Skeletal muscle satellite cell (primary cell): ENCODE data around the gene KIRREL3.

Experiments
- H3K27me3 ChIP-seq: 2 replicates; pipeline ENCODE4 v1.7.0; 2013; ENCODE audit warnings: low read length; ENCODE audit not compliant: control insufficient read depth, insufficient read depth
- H3K36me3 ChIP-seq: 2 replicates; pipeline ENCODE4 v1.7.0; 2013; ENCODE audit warnings: mild to moderate bottlenecking, control low read depth, low read length; ENCODE audit not compliant: insufficient read depth
- H3K4me1 ChIP-seq: 2 replicates; pipeline ENCODE4 v1.7.0; 2013; ENCODE audit warnings: low read length; ENCODE audit not compliant: control insufficient read depth, insufficient read depth
- H3K4me2 ChIP-seq: 2 replicates; pipeline ENCODE4 v1.7.0; 2013; ENCODE audit warnings: mild to moderate bottlenecking, low read length
- H3K4me3 ChIP-seq: 2 replicates; pipeline ENCODE4 v1.7.0; 2013; ENCODE audit warnings: low read length
- H3K9ac ChIP-seq: 2 replicates; pipeline ENCODE4 v1.7.0; 2013; ENCODE audit warnings: mild to moderate bottlenecking, low read depth, low read length, moderate library complexity
- H3K9me3 ChIP-seq: replicated peaks from 2 replicates; pipeline ENCODE4 v1.7.0; 2013; ENCODE audit warnings: mild to moderate bottlenecking, control low read depth, low read length

KIRREL3 gene

GRCh38 chr11:126817523-126818450 is 182.8 kb downstream of the KIRREL3 start:
- no peaks in the 10 kb centered on the region for H3K27me3 ChIP-seq
- no peak overlapping the region for H3K4me3 ChIP-seq
- H3K4me1 ChIP-seq = peaks cover 17% of the 10 kb centered on the region
- H3K4me2 ChIP-seq = no peak overlapping the region
- no peaks in the 10 kb centered on the region for H3K36me3 ChIP-seq
- H3K9me3 ChIP-seq = no peaks in the 10 kb centered on the region
- H3K9ac ChIP-seq = no peak overlapping the region

DNA sequence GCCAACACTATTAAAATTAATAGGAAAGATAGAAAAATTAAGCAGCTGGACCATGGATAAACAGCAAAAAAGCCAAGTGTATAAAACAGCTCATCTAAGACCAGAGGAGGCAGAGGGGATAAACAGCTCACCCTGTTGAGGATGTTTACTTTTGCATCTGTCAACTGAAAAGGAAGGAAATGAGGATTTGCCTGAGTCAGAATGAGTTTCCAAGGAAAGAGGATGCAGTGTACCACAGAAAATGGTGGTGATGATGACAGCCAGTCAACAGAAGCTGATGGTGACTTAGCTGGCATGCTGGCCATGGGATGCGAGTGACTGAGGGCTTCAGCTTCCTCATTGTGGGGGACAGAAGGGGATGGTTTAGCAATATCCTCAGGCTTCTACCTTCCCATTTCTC is 183.5 kb downstream of the KIRREL3 start:
- Histone ChIP-seq H3K4me3 (no peak overlapping the region), H3K9ac (no peak overlapping the region), H3K9me3 (no peaks in the 10 kb centered on the region), H3K27me3 (no peaks in the 10 kb centered on the region), H3K4me2 (no peak overlapping the region), H3K36me3 (no peaks in the 10 kb centered on the region), H3K4me1 (peaks cover 17% of the 10 kb centered on the region)

DNA sequence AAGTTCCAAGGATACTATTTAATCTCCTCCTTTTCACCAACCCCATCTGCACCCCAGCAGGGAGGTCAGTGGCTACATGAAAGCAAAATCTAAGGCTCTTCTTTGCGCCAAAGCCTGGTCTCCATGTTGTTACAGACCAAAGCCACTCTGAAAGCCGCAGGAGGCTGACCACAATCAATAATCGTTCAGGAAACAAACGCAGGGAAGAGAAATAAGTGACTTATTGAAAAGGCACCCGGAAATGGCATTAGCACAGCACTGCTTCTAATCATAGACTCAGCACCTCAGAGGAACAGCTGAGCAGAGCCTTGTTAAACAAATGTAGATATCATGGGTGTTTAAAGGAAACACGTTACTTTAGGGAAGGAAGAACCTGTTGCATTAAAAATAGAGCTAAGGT is 183.9 kb downstream of the KIRREL3 start:
- Histone ChIP-seq H3K4me1 (peaks cover 17% of the 10 kb centered on the region), H3K4me3 (no peak overlapping the region), H3K27me3 (no peaks in the 10 kb centered on the region), H3K9ac (no peak overlapping the region), H3K4me2 (no peak overlapping the region), H3K36me3 (no peaks in the 10 kb centered on the region), H3K9me3 (no peaks in the 10 kb centered on the region)

DNA sequence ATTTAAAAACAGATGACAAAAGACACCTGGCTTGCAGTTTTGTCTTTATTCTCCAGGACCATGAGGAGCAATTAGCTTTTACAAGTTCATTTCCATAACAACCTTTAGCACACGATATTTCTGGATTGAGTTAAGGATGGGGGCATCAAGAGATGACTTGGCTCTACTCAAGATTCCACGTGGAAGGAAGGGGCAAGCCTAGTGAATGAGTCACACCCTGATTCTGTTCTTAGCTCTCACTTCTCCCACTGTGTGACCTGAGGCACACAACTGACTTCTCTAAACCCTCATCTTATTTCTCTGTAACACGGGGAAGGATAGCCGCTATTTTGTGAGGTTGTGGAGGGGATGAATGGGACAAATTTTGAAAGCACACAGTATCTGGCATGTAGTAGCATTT is 185.5 kb downstream of the KIRREL3 start:
- no peaks in the 10 kb centered on the region for H3K36me3 ChIP-seq
- peaks cover 17% of the 10 kb centered on the region for H3K4me1 ChIP-seq
- H3K4me2 ChIP-seq = no peak overlapping the region
- H3K9me3 ChIP-seq = no peaks in the 10 kb centered on the region
- no peak overlapping the region for H3K9ac ChIP-seq
- H3K27me3 ChIP-seq = no peaks in the 10 kb centered on the region
- no peak overlapping the region for H3K4me3 ChIP-seq

- Histone ChIP-seq H3K4me2 (no peak overlapping the region), H3K27me3 (no peaks in the 10 kb centered on the region), H3K4me1 (no peaks in the 10 kb centered on the region)
Measured at GRCh38 chr11:126810776-126811175, 189.8 kb downstream of the KIRREL3 start.

GRCh38 chr11:126809514-126810289 is 190.9 kb downstream of the KIRREL3 start:
- no peaks in the 10 kb centered on the region for H3K9me3 ChIP-seq
- H3K9ac ChIP-seq = no peak overlapping the region
- H3K4me3 ChIP-seq = no peak overlapping the region
- no peaks in the 10 kb centered on the region for H3K27me3 ChIP-seq
- H3K36me3 ChIP-seq = no peaks in the 10 kb centered on the region
- H3K4me2 ChIP-seq = no peak overlapping the region
- no peaks in the 10 kb centered on the region for H3K4me1 ChIP-seq

More at GRCh38 chr11:126810776-126811175, 189.8 kb downstream of the KIRREL3 start:
- Histone ChIP-seq H3K36me3 (no peaks in the 10 kb centered on the region), H3K4me3 (no peak overlapping the region), H3K9ac (no peak overlapping the region), H3K9me3 (no peaks in the 10 kb centered on the region)

DNA sequence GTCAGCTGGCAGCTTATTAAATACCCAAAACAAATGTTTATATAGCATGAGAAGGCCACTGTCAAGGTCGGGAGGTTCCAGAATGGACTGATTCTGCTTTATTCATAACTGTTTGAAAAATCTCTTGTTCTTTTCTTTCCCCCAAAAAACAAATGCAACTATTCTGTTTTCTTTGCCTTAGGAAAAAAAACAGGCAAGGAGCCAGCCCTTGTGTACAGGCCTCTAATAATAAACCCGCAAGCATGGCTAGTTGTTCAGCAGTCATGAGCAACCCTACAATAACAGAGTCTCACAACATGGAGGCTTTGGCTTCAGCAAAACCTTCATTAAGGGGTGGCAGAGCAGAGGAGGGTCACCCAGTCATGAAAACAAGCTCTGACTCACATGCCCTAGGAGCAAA is 191.7 kb downstream of the KIRREL3 start:
- no peaks in the 10 kb centered on the region for H3K9me3 ChIP-seq
- no peak overlapping the region for H3K4me3 ChIP-seq
- no peak overlapping the region for H3K4me2 ChIP-seq
- no peak overlapping the region for H3K9ac ChIP-seq
- H3K27me3 ChIP-seq = no peaks in the 10 kb centered on the region
- H3K4me1 ChIP-seq = no peaks in the 10 kb centered on the region
- H3K36me3 ChIP-seq = no peaks in the 10 kb centered on the region

GRCh38 chr11:126808296-126808695 is 192.3 kb downstream of the KIRREL3 start:
- Histone ChIP-seq H3K4me3 (no peak overlapping the region), H3K4me2 (no peak overlapping the region), H3K36me3 (no peaks in the 10 kb centered on the region), H3K4me1 (no peaks in the 10 kb centered on the region), H3K27me3 (no peaks in the 10 kb centered on the region), H3K9me3 (no peaks in the 10 kb centered on the region), H3K9ac (no peak overlapping the region)

GRCh38 chr11:126805870-126806269 is 194.7 kb downstream of the KIRREL3 start:
- Histone ChIP-seq H3K4me1 (no peaks in the 10 kb centered on the region), H3K4me2 (no peak overlapping the region), H3K9ac (no peak overlapping the region), H3K4me3 (no peak overlapping the region), H3K9me3 (no peaks in the 10 kb centered on the region), H3K27me3 (no peaks in the 10 kb centered on the region), H3K36me3 (no peaks in the 10 kb centered on the region)

DNA sequence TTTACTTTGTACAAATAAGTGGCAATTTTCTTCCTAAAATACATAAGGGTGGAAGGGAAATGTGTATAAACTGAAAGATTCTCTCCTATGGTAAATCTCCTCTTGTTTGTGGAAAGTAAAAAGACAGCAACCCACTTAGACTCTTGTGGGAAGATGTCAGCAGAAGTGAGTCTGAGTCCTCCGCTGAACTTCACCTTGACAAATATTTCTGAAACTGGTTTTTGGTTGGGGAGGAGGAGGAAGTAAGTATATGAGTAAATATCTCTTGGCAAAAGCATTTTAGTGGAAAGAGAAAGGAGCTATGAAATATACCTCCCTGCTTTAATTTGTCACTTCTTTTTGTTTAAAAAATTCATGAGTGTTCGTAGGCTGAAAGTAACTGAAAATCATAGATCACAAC is 196.2 kb downstream of the KIRREL3 start:
- Histone ChIP-seq H3K36me3 (no peaks in the 10 kb centered on the region), H3K4me1 (peaks cover 3% of the 10 kb centered on the region), H3K4me3 (no peak overlapping the region), H3K4me2 (no peak overlapping the region), H3K27me3 (no peaks in the 10 kb centered on the region), H3K9me3 (no peaks in the 10 kb centered on the region), H3K9ac (no peak overlapping the region)

DNA sequence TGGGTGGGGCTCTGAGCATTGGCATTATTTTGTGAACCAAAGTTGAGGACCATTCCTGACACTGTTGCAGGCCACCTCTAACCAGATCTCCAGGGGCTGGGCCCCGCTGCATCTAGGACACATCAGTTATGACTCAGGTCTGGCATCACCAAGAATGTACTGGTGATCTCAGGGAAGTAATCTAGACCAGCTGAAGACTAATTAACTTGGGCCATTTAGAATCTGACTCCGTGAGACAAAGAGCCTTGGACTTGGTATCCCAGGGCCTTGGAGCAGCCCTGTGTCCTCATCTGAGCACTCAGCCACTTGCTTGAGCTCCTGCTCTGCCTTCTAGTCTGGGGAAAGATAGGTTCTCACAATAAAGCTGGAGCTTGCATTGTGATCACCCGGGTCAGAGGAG is 200.6 kb downstream of the KIRREL3 start:
- no peak overlapping the region for H3K4me3 ChIP-seq
- no peaks in the 10 kb centered on the region for H3K9me3 ChIP-seq
- H3K36me3 ChIP-seq = no peaks in the 10 kb centered on the region
- no peak overlapping the region for H3K9ac ChIP-seq
- H3K4me2 ChIP-seq = no peak overlapping the region
- peaks cover 3% of the 10 kb centered on the region for H3K4me1 ChIP-seq
- no peaks in the 10 kb centered on the region for H3K27me3 ChIP-seq
